Measurements from ENCODE around the gene ELFN2. TPM values are rescaled to one million over a fixed set of nuclear protein-coding genes. Genes with fewer than 3 reads are reported as not detected.

Gene ELFN2
- total RNA-seq, 1 donor: under 0.01 TPM

DNA sequence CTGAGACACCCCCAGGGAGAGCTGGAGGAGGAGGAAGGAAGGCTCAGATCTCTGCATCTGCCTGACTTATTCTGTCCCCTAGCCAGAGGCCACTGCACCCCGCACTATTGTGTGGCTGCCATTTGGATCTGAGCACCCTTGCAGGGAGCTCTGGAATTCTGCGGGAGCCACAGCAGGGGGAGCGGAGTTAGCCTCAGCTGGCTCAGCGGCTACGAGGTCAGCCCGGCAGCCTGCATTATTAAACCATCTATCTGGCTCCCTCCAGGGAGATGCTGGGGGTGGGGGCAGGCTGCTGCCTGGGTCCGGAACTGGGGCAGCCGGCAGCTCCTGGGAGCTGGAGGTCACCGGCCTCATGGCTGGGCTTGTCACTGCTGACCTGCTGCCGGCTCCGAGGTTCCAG lies 6.5 kb upstream of the ELFN2 start:
- H3K4me3 ChIP-seq (ENCODE audit: low read depth, low read length): no peak overlapping the region
- TF ChIP-seq, protein P1, sequence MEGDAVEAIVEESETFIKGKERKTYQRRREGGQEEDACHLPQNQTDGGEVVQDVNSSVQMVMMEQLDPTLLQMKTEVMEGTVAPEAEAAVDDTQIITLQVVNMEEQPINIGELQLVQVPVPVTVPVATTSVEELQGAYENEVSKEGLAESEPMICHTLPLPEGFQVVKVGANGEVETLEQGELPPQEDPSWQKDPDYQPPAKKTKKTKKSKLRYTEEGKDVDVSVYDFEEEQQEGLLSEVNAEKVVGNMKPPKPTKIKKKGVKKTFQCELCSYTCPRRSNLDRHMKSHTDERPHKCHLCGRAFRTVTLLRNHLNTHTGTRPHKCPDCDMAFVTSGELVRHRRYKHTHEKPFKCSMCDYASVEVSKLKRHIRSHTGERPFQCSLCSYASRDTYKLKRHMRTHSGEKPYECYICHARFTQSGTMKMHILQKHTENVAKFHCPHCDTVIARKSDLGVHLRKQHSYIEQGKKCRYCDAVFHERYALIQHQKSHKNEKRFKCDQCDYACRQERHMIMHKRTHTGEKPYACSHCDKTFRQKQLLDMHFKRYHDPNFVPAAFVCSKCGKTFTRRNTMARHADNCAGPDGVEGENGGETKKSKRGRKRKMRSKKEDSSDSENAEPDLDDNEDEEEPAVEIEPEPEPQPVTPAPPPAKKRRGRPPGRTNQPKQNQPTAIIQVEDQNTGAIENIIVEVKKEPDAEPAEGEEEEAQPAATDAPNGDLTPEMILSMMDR (IDR thresholded peaks at IDR 0.05; ENCODE audit: insufficient read depth, low read depth, low read length): no peak
- DNase-seq (ENCODE audit: low read depth): no peak

DNA sequence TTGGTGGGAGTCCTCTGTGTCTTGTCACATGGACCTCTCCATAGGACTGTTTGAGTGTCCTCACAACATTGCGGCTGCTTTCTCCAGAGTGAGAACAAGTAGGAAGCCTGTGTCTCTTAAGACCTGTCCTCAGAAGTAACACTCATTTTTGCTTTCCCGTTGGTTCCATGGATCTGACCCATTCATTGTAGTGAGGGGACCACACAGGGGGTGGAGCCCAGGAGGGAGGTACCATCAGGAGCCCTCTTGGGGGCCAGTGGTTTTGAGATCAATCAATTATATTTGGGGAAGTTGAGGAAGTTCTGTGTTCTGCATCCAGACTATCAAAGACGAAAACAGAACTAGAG lies 5.4 kb upstream of the ELFN2 start:
- DNase-seq (ENCODE audit: low read depth): no peak
- H3K4me3 ChIP-seq (ENCODE audit: low read depth, low read length): no peak overlapping the region
- TF ChIP-seq, protein P1 (IDR thresholded peaks at IDR 0.05; ENCODE audit: insufficient read depth, low read depth, low read length): no peak

DNA sequence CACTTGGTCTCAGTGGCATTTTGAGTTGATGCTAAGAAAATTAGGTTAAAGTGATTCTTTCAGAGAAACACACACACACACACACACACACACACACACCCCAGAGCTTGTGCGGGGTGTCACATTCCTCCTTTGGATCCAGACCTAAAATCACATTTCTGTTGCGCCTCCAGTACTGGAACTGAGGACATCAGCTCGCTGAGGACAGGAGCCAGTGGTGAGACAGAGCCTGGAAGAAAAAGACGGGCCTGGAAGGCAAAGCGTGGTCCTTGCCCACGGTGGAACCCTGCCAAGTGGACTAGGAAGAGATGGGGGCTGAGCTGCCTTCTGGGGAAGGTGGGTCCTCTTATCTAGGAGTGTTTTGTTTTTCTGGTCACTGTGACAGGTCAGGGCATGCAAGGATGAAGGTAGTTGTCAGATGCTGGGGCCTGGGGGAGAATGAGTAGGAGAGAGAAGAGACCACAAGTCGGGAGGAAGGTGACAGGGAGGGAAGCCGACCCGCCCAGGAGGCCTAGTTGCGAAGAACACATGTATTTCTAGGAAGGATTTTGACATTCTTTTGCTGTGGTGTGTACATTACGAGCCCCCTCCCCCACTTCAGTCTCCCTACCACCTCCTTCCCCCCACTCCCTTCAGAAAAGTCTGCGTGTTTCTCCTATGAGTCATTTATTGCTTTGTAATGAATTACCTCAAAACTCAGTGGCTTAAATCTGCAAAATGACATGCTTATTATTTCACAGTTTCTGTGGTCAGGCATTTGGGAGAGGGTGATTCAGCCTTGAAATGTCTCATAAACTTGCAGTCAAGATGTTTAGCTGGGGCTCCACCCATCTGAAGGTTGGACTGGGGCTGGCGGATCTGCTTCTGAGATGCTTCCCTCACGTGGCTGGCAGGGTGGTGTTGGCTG lies 4.8 kb upstream of the ELFN2 start:
- peak; percentile 98 for DNase-seq (ENCODE audit: low read depth)
- TF ChIP-seq, protein P1 (IDR thresholded peaks at IDR 0.05; ENCODE audit: insufficient read depth, low read depth, low read length): no peak
- H3K4me3 ChIP-seq (ENCODE audit: low read depth, low read length): no peak overlapping the region

DNA sequence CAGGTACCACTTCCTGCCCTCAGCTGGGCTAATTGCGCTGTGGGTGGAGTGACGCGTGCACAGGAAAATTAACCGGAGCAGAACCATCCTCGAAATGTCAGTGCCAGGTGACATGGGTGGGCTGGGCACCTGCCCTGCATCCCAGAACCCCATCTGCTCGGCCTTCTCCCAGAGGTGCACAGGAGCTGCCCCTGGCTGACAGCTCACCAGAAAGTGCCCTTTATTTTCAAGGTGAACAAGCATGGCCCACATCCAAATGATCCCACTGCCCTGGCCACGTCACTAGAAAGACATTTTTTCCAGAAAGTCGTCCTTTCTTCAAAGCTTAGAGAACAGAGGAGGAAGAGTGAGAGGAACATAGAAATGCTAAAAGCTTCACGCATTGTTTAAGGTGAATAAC lies 4.1 kb upstream of the ELFN2 start:
- no peak for DNase-seq (ENCODE audit: low read depth)
- TF ChIP-seq, protein P1 (IDR thresholded peaks at IDR 0.05; ENCODE audit: insufficient read depth, low read depth, low read length): no peak
- no peak overlapping the region for H3K4me3 ChIP-seq (ENCODE audit: low read depth, low read length)

DNA sequence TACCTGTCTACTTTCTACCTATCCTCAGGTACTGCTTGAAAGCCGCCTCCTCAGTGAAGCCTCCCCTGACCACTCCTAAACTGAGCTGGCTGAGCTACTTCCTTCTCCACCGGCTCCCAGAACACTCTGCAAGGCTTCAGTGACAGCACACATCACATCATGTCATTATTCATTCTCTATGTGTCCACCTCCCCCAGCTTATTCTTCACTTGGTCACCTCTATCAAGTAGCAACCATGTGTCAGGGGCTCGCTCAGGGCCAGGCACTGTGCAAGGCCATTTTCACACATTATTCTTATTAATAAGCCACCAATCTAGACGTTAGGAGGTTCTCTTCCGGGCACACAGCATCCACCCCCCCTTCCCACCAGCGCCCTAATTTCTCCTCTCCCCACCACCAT lies 3.7 kb upstream of the ELFN2 start:
- H3K4me3 ChIP-seq (ENCODE audit: low read depth, low read length): no peak overlapping the region
- TF ChIP-seq, protein P1 (IDR thresholded peaks at IDR 0.05; ENCODE audit: insufficient read depth, low read depth, low read length): no peak
- no peak for DNase-seq (ENCODE audit: low read depth)

DNA sequence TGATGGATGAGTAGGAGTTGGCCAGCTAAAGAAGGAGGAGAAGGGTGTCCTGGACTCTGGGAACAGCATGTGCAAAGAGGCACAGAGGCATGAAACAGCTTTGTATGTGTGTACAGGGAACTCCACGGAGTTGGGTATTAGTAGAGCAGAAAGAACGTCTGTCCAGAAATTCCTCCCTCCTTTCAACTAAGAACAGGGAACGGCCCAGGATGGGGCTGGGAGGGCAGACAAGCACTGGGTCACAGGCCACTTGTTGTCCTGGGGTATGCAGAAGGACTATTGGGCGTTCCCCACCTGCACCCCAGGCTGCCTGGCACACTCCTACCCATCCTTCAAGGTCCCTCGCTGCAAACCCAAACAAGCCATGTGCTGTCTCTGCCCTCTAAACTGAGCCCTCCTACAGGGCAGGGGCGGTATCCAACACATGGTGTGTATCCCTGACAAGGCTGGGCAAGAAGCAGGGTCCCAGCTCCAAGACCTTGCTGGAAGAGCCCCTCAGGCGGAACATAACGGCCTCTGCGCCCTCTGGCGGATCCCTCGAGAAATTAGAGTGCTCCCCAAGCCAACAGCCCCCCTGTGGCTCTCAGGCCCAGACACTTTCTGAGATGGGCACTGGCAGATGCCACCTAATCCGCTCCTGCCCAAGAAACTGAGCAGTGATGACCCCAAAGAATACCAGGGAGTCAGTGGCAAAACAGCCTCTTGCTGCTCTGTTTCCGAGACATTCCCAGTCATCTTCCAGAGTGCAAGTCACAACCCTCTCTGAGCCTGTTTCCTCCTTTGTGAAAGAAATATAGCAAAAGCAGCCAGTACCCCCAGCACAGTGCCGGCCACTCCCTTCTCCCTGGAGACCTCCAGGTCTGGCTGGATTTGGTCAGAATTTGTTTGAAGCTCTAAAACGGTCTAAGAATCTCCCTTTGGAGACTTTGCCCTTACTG lies 1.6 kb upstream of the ELFN2 start:
- no peak overlapping the region for H3K4me3 ChIP-seq (ENCODE audit: low read depth, low read length)
- TF ChIP-seq, protein P1 (IDR thresholded peaks at IDR 0.05; ENCODE audit: insufficient read depth, low read depth, low read length): peak; percentile 81
- peak; percentile 59 for DNase-seq (ENCODE audit: low read depth)

Data from fibroblast of villous mesenchyme (primary cell).